Hepatocyte (in vitro differentiated cells): ENCODE measurements around the gene CDC20. TPM values are rescaled to one million over a fixed set of nuclear protein-coding genes. Genes with fewer than 3 reads are reported as not detected.
A peak's percentile ranks its signal among the peaks of the same experiment; 100 is the strongest.

Source experiments
- DNase-seq: peaks from one replicate; pipeline ENCODE4 v3.0.0-alpha.2; 2016; ENCODE audit warnings: low spot score
- H2AFZ ChIP-seq: fragments of 200-600 bp; sonication (generic); 2 replicates; pipeline ENCODE4 v1.6.0; 2016; ENCODE audit warnings: antibody characterized with exemption, mild to moderate bottlenecking
- H3K27ac ChIP-seq: fragments of 200-600 bp; sonication (generic); 2 replicates; pipeline ENCODE4 v1.5.1; 2016; ENCODE audit warnings: mild to moderate bottlenecking
- H3K27me3 ChIP-seq: fragments of 200-600 bp; sonication (generic); 2 replicates; pipeline ENCODE4 v1.6.1; 2016
- H3K36me3 ChIP-seq: fragments of 200-600 bp; sonication (generic); replicated peaks from 2 replicates; pipeline ENCODE4 v1.5.1; 2016; ENCODE audit warnings: low read depth; ENCODE audit not compliant: insufficient read depth
- H3K4me1 ChIP-seq: fragments of 200-600 bp; sonication (generic); 2 replicates; pipeline ENCODE4 v1.5.1; 2016; ENCODE audit warnings: mild to moderate bottlenecking, moderate library complexity; ENCODE audit not compliant: insufficient read depth
- H3K4me2 ChIP-seq: fragments of 200-600 bp; sonication (generic); 2 replicates; pipeline ENCODE4 v1.6.0; 2016
- H3K4me3 ChIP-seq: fragments of 200-600 bp; sonication (generic); 2 replicates; pipeline ENCODE4 v1.5.1; 2016; ENCODE audit warnings: mild to moderate bottlenecking
- H3K79me2 ChIP-seq: fragments of 200-600 bp; sonication (generic); 2 replicates; pipeline ENCODE4 v1.6.0; 2017; ENCODE audit warnings: mild to moderate bottlenecking
- H3K9me2 ChIP-seq: fragments of 200-600 bp; sonication (generic); replicated peaks from 2 replicates; pipeline ENCODE4 v1.6.0; 2017; ENCODE audit warnings: mild to moderate bottlenecking; ENCODE audit not compliant: insufficient read depth
- H3K9me3 ChIP-seq: fragments of 200-600 bp; sonication (generic); 2 replicates; pipeline ENCODE4 v1.5.1; 2016; ENCODE audit warnings: low read depth, mild to moderate bottlenecking
- H4K20me1 ChIP-seq: fragments of 200-600 bp; sonication (generic); 2 replicates; pipeline ENCODE4 v1.6.0; 2016; ENCODE audit warnings: mild to moderate bottlenecking; ENCODE audit not compliant: insufficient read depth, poor library complexity, severe bottlenecking
- CTCF ChIP-seq: fragments of 200-600 bp; sonication (generic); IDR thresholded peaks from 2 replicates; pipeline ENCODE4 v1.5.1; 2016; ENCODE audit warnings: antibody characterized with exemption, mild to moderate bottlenecking; ENCODE audit not compliant: poor library complexity
- EZH2 ChIP-seq: fragments of 200-600 bp; sonication (generic); IDR thresholded peaks from 2 replicates; pipeline ENCODE4 v1.6.1; 2016; ENCODE audit warnings: antibody characterized with exemption, mild to moderate bottlenecking, borderline replicate concordance
- EZH2phosphoT487 ChIP-seq: fragments of 200-600 bp; sonication (generic); IDR thresholded peaks from one replicate; pipeline ENCODE4 v1.6.1; 2018; ENCODE audit warnings: antibody characterized with exemption, mild to moderate bottlenecking, low read depth, moderate library complexity; ENCODE audit not compliant: unreplicated experiment, severe bottlenecking
- WGBS: methylation state at CpG from one replicate; pipeline ENCODE4 v1.1.6; 2016; ENCODE audit warnings: low lambda C conversion rate; ENCODE audit errors: missing lambda C conversion rate; 5-methylcytosine and 5-hydroxymethylcytosine counted together
- polyA plus RNA-seq: library from polyadenylated mRNA; unstranded; fragments of >200 nt; fragmentation: Nextera tagmentation; extraction: Ambion mirVana; gene quantifications from 2 replicates; pipeline ENCODE4 v1.2.1, GENCODE V29; 2016
- total RNA-seq: library from RNA; depleted of rRNA; stranded (reverse); fragments of >200 nt; gene quantifications from 2 replicates; pipeline ENCODE4 v1.2.3, GENCODE V29; 2014

The CDC20 gene
- total and polyA plus RNA-seq, 2 experiments from 2014 or later: 13.6 to 19.7 TPM

GRCh38 chr1:43325381-43325780 is 33.4 kb upstream of the CDC20 start:
- Histone ChIP-seq H3K9me3 (no peaks in the 10 kb centered on the region), H3K4me3 (no peak overlapping the region), H3K79me2 (no peaks in the 10 kb centered on the region), H3K4me1 (no peaks in the 10 kb centered on the region), H3K4me2 (no peak overlapping the region), H3K27me3 (no peaks in the 10 kb centered on the region), H3K36me3 (no peaks in the 10 kb centered on the region), H2AFZ (no peak overlapping the region), H3K9me2 (no peaks in the 10 kb centered on the region), H3K27ac (no peak overlapping the region), H4K20me1 (no peaks in the 10 kb centered on the region)
- TF ChIP-seq EZH2 (no peak), EZH2phosphoT487 (no peak), CTCF (no peak)
- no peak for DNase-seq

- no peak for TF ChIP-seq EZH2
- no peak for TF ChIP-seq CTCF
- no peak for TF ChIP-seq EZH2phosphoT487
- Histone ChIP-seq H2AFZ (no peak overlapping the region), H3K4me2 (no peak overlapping the region), H3K36me3 (no peaks in the 10 kb centered on the region), H3K9me3 (no peaks in the 10 kb centered on the region), H3K79me2 (no peaks in the 10 kb centered on the region), H3K4me1 (no peaks in the 10 kb centered on the region), H3K4me3 (no peak overlapping the region), H3K9me2 (no peaks in the 10 kb centered on the region), H3K27me3 (no peaks in the 10 kb centered on the region), H3K27ac (no peak overlapping the region), H4K20me1 (no peaks in the 10 kb centered on the region)
- WGBS: 100% methylated on average over 1 of the region's 1 CpG
- no peak for DNase-seq
These were observed 31.1 kb upstream of the CDC20 start for GRCh38 chr1:43327549-43328292.

GRCh38 chr1:43329995-43330751 is 28.6 kb upstream of the CDC20 start:
- no peak for TF ChIP-seq CTCF
- Histone ChIP-seq H3K4me1 (no peaks in the 10 kb centered on the region), H3K4me3 (no peak overlapping the region), H3K79me2 (no peaks in the 10 kb centered on the region), H2AFZ (no peak overlapping the region), H3K9me3 (no peaks in the 10 kb centered on the region), H4K20me1 (no peaks in the 10 kb centered on the region), H3K27me3 (no peaks in the 10 kb centered on the region), H3K9me2 (no peaks in the 10 kb centered on the region), H3K36me3 (no peaks in the 10 kb centered on the region), H3K4me2 (no peak overlapping the region), H3K27ac (peak overlapping the region; percentile 34)
- peak; percentile 57 for DNase-seq
- 59% methylated on average over 6 of the region's 6 CpGs for WGBS
